ENCODE measurements around the gene KRTAP12-1.

Gene KRTAP12-1

DNA sequence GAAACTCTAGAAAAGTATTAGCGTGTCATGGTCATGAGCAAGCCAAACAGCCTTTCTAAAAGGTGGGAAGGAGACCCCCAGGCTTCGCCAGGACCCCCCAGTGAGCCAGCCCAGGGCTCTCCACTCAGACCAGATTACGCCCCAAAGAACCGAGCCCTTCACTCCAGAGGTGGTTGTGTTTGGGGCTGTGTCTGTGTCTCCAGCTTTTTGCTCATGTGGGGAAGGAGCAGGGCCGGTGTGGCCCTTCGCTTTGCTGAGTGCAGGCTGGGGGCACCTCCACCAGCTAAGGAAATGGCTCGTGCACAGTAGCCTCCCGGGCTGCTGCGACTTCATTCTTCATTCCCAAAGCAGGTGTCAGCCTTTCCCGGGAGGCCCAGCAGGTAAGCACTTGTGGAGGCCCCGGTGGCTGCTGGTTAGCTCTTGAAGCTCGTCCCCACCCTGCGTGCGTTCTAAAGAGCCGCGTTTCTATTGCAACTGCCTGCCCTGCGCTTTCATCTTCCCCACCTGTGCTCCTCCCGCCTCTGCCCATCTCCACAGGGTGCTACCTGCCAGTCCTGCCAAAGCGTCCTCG lies 28.9 kb upstream of the KRTAP12-1 start:
- DNase-seq = no peak

DNA sequence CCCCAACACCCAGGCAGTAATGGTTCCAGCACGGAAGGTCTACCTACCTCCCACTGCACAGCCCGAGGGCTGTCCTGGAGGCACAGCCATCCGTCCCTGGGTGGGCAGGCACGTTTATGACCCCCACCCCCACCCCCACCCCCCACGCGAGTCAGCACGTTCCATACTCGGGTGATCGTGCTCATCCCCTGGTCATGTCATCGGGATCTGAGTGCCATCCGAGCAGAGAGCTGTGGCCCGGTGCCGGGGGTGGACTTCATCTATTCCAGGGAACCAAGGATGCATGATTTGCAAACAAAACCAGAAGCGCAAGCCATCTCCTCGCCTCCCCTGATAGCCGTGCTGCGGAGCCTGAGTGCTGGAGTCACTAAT lies 28.3 kb upstream of the KRTAP12-1 start:
- DNase-seq = no peak

GRCh38 chr21:44709426-44710293 lies 27.7 kb upstream of the KRTAP12-1 start:
- DNase-seq = no peak

DNA sequence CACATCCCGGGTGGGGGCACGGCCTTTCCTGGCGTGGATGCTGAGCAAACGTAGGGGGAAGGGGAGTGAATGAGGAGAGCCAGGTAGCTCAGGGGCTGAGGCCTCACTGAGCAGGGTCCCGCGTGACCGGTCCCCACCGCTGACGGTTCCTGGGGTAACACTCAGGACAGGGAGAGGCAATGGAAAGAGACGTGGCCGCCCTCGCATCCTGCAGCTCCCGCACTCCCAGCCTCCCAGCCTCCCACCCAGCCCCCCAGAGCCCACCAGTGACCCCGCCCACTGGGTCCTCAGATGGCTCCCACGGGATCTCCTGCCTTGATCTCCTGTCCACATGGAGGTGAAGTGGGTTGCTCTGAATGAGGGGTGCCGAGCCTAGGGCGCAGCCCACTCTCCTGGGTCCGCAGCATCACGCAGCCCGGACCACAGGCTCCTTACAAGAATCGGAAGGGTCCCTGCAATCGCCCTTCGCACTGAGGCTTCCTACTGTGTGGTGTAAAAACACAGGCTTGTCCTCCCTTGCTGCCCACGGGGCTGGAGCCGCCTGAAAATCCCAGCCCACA lies 27.0 kb upstream of the KRTAP12-1 start:
- no peak for DNase-seq

GRCh38 chr21:44708213-44708865 lies 26.4 kb upstream of the KRTAP12-1 start:
- DNase-seq = no peak

- DNase-seq = no peak
Observed at GRCh38 chr21:44706706-44707581, 25.0 kb upstream of the KRTAP12-1 start.

DNA sequence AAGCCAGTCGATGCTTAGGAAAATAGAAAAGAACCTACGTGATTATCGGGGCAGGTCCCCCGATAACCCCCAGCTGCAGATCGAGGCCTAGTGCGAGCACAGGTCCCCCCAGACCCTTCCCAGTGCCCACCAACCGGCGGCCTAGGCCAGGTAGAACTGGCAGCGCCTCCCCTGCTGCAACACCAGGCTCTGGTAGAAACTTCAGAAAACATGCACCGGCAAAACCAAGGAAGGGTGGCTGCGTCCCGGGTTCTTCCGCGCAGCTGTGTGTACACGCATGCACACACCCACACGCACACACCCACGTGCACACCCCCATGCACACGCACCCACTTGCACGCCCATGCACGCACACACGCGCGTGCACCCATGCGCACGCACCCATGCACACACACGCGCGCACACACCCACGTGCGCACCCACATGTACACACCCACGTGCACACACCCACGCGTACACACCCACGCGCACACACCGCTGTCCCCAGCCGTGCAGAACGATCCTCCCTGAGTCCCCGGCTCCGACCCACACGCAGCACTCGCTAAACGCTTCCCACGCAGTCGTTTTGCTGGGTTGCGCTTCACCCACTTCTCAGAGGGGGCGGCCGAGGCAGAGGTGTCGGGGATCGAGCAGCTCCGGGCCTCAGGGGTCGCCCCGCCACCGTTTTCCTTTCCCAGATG lies 24.2 kb upstream of the KRTAP12-1 start:
- DNase-seq = no peak

DNA sequence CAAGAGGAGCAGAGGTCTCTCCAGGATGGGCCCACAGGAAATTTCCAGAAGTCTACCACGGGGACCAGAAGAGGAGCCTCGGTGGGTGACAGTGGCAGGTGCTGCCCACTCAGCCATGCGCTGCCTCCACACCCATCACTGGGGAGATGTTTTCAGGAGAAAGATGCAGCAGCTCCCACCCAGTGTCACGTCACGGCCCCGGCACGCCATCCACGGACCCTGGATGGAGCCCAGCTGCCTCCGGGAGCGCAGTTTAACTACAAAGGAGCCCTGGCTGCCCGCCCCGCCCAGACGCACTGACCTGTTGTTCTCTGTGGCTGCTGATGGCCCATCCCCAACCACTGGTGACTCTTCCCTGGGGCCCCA lies 22.7 kb upstream of the KRTAP12-1 start:
- DNase-seq = peak in 1 of 2 donors; percentile 15

GRCh38 chr21:44703731-44704635 lies 22.0 kb upstream of the KRTAP12-1 start:
- peak in 1 of 2 donors; percentile 11 for DNase-seq

GRCh38 chr21:44702973-44703730 lies 21.2 kb upstream of the KRTAP12-1 start:
- peak in 1 of 2 donors; percentile 17 for DNase-seq

DNA sequence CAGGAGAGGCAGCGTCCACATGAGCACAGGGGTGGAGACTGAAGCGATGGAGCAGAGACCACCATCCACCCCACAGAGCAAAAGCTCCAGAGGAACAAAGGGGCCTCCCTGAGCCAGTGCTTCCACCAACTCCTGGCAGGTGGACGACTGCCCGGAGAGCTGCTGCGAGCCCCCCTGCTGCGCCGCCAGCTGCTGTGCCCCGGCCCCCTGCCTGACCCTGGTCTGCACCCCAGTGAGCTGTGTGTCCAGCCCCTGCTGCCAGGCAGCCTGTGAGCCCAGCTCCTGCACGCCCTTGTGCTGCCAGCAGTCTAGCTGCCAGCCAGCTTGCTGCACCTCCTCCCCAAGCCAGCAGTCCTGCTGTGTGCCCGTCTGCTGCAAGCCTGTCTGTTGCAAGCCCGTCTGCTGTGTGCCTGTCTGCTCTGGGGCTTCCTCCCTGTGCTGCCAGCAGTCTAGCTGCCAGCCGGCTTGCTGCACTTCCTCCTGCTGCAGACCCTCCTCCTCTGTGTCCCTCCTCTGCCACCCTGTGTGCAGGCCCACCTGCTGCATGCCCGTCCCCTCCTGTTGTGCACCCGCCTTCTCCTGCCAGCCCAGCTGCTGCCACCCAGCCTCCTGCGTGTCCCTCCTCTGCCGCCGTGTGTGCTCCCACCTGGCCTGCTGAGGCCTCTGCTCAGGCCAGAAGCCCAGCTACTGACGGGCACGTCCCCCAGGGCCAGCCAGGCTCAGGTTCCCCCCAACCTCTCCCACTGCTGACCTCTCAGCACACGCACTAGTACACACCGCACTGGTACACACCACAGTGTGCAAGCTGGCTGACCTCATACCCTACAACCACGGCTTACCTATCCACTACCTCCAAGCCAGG lies 20.4 kb upstream of the KRTAP12-1 start:
- peak in 1 of 2 donors; percentile 8 for DNase-seq

DNA sequence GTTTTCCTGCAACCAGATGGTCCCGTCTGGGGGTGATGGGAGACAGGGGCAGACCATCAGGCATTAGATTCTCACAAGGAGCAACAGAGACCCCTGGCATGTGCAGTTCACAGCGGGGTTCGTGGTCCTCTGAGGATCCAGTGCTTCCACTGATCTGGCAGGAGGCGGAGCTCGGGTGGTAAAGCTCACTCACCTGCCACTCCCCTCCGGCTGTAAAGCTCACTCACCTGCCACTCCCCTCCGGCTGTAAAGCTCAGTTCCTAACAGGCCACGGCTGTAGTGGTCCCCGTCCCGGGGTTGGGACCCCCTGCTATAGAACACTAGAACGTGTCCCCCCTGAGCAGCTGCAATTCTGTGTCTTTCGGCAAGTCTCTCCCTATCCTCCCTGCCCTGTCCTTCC lies 19.6 kb upstream of the KRTAP12-1 start:
- DNase-seq = peak in 1 of 2 donors; percentile 9

DNA sequence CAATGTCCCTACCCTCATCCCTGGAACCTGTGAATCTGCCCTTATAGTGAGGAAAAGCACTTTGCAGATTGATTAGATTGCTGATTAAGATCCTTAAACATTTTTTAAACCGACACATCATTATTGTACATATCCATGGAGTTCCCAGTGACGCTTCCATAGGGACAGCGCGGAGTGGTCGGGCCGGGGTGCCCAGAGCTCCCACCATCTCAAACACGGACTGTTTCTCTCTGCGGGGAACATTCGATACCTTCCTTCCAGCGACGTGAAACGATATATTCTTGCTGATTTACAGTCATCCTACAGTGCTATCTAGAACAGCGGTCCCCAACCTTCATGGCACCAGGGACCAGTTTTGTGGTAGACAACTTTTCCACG lies 19.0 kb upstream of the KRTAP12-1 start:
- peak in 1 of 2 donors; percentile 1 for DNase-seq

- peak in 1 of 2 donors; percentile 8 for DNase-seq
Observed at GRCh38 chr21:44700101-44701022, 18.4 kb upstream of the KRTAP12-1 start.

DNA sequence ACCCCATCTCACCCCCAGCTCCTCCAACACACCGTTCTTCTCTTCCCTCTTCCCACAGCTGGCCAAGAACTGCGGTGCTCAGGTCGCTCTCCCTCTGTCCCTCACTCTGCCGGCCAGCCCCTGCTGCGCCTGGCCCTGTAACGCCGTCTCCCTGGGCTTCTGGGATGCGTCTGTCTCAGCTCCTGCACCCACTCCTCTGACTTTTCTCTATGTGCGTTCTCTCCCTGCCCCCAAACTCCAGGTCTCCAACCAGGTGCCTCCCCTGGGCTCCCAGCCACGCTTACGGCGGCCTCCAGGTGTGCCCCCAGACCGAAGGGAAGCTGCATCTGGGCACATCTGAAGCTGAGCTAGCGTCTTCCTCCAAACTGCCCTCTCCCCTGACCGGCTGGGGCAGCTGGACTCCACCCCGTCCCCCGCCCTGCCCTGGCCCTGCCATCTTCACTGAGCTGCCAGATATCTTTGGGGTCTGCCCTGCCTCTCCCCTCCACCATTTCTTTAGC lies 17.6 kb upstream of the KRTAP12-1 start:
- DNase-seq = peak in 1 of 2 donors; percentile 3

GRCh38 chr21:44697811-44698734 lies 16.1 kb upstream of the KRTAP12-1 start:
- peak in 1 of 2 donors; percentile 13 for DNase-seq
